Ovary (tissue), 3 donors: Measurements from ENCODE around the gene NCOA3.

ENCODE experiments used
- EP300 ChIP-seq: sonication (generic); formaldehyde crosslinking; IDR thresholded peaks from one replicate; pipeline ENCODE4 v1.6.1; 2017; ENCODE audit warnings: antibody characterized with exemption
- POLR2A ChIP-seq: fragments of 450-650 bp; IDR thresholded peaks from one replicate; pipeline ENCODE4 v1.6.1; 2017; ENCODE audit warnings: antibody characterized with exemption, mild to moderate bottlenecking, moderate library complexity
- TF ChIP-seq, protein P1 (sequence below), 3 donors: fragments of 450-650 bp in 2 of 3; fragments of 200-600 bp in 1 of 3; IDR thresholded peaks; one replicate each; pipeline versions ENCODE4 v1.5.1 to v1.8.0; 2016 to 2022; ENCODE audit warnings: antibody characterized with exemption in 3 of 3, mild to moderate bottlenecking in 1 of 3
- donor health status: DM: no; HTN: no; CAD: no.

DNA sequence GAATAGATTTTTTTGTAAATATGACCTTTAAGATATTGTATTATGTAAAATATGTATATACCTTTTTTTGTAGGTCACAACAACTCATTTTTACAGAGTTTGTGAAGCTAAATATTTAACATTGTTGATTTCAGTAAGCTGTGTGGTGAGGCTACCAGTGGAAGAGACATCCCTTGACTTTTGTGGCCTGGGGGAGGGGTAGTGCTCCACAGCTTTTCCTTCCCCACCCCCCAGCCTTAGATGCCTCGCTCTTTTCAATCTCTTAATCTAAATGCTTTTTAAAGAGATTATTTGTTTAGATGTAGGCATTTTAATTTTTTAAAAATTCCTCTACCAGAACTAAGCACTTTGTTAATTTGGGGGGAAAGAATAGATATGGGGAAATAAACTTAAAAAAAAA lies 152.7 kb downstream of the NCOA3 start:
- TF ChIP-seq, protein P1, sequence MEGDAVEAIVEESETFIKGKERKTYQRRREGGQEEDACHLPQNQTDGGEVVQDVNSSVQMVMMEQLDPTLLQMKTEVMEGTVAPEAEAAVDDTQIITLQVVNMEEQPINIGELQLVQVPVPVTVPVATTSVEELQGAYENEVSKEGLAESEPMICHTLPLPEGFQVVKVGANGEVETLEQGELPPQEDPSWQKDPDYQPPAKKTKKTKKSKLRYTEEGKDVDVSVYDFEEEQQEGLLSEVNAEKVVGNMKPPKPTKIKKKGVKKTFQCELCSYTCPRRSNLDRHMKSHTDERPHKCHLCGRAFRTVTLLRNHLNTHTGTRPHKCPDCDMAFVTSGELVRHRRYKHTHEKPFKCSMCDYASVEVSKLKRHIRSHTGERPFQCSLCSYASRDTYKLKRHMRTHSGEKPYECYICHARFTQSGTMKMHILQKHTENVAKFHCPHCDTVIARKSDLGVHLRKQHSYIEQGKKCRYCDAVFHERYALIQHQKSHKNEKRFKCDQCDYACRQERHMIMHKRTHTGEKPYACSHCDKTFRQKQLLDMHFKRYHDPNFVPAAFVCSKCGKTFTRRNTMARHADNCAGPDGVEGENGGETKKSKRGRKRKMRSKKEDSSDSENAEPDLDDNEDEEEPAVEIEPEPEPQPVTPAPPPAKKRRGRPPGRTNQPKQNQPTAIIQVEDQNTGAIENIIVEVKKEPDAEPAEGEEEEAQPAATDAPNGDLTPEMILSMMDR (IDR thresholded peaks at IDR 0.05): no peak
- TF ChIP-seq EP300 (no peak), POLR2A (no peak)
